ENCODE results near the gene EPG5. TPM values are rescaled to one million over a fixed set of nuclear protein-coding genes. Genes with fewer than 3 reads are reported as not detected.

Gene EPG5
- polyA plus RNA-seq, 2 of the 4 experiments (the other 2 are of a cell fraction), result 3.8 to 10.7 TPM

GRCh38 chr18:45833846-45834245 is 133.3 kb downstream of the EPG5 start:
- H3K4me1 ChIP-seq, result 0 out of 3 replicates have a peak, but pooled peaks cover 2% of the 10 kb centered on the region
- H3K27ac ChIP-seq, result no peak overlapping the region
- TF ChIP-seq KDM5A (IDR thresholded peaks at IDR 0.05) (no peak), GATA3 (IDR thresholded peaks at IDR 0.05; ENCODE audit: borderline replicate concordance) (no peak), PHF8 (IDR thresholded peaks at IDR 0.05; ENCODE audit: borderline replicate concordance, low read depth) (no peak), NPAS2 (CRISPR knock-in tag; IDR thresholded peaks at IDR 0.05; ENCODE audit: borderline replicate concordance) (no peak), FOXS1 (CRISPR knock-in tag; IDR thresholded peaks at IDR 0.05) (no peak), POLR2AphosphoS2 (conservative IDR thresholded peaks at IDR 0.05; ENCODE audit: low read length) (no peak), JUN (IDR thresholded peaks at IDR 0.05) (no peak), CTCF (IDR thresholded peaks at IDR 0.05) (no peak), ATOH8 (CRISPR knock-in tag; IDR thresholded peaks at IDR 0.05; ENCODE audit: low read depth) (no peak), E2F6 (IDR thresholded peaks at IDR 0.05; ENCODE audit: borderline replicate concordance, low read depth) (no peak), MYC (IDR thresholded peaks at IDR 0.05; ENCODE audit: borderline replicate concordance, low read length) (no peak), SMC3 (IDR thresholded peaks at IDR 0.05) (no peak), EHMT2 (IDR thresholded peaks at IDR 0.05; ENCODE audit: low read depth) (no peak), MAFK (IDR thresholded peaks at IDR 0.05; ENCODE audit: partially characterized antibody) (no peak)
- FAIRE-seq (no peak), ATAC-seq (no peak), DNase-seq (ENCODE audit: low read depth in 1 of 2, low spot score in 1 of 2) (no peak)
- POLR2A ChIA-PET, result no interaction called here
- CTCF ChIA-PET, result interaction anchor here (0.6 to 3.0 kb wide), 2 partner anchors 91 to 111 kb away, joined by 4 to 16 read pairs; no protein-coding TSS in a partner anchor
- H3K9me3 ChIP-seq, result no peaks in the 10 kb centered on the region
- H3K4me3 ChIP-seq, result no peak overlapping the region
- WGBS (ENCODE audit: missing lambda C conversion rate), result 72% methylated on average over 5 of the region's 5 CpGs
- H3K4me2 ChIP-seq, result no peak overlapping the region

- CTCF ChIA-PET, result interaction anchor here (0.8 to 1.2 kb wide), 3 partner anchors 23 to 109 kb away, joined by 3 to 5 read pairs (median 3); no protein-coding TSS in a partner anchor
These were observed 136.2 kb downstream of the EPG5 start for GRCh38 chr18:45830917-45831316.

More at GRCh38 chr18:45830917-45831316, 136.2 kb downstream of the EPG5 start:
- POLR2A ChIA-PET, result no interaction called here
- Histone ChIP-seq H3K27ac (no peak overlapping the region), H3K4me2 (no peak overlapping the region), H3K4me1 (peaks cover 6% of the 10 kb centered on the region; the same call in 1 of the 3 replicates), H3K9me3 (no peaks in the 10 kb centered on the region), H3K4me3 (no peak overlapping the region)
- DNase-seq (ENCODE audit: low read depth in 1 of 2, low spot score in 1 of 2) (no peak), ATAC-seq (no peak), FAIRE-seq (no peak)
- WGBS (ENCODE audit: missing lambda C conversion rate), result 55% methylated on average over 2 of the region's 7 CpGs
- TF ChIP-seq TFCP2L1 (CRISPR knock-in tag; IDR thresholded peaks at IDR 0.05) (no peak), CBX8 (IDR thresholded peaks at IDR 0.05) (no peak), EP300 (IDR thresholded peaks at IDR 0.05) (no peak), ZNF302 (CRISPR knock-in tag; IDR thresholded peaks at IDR 0.05) (no peak), BCL3 (IDR thresholded peaks at IDR 0.05) (no peak), ELK1 (IDR thresholded peaks at IDR 0.05; ENCODE audit: low read depth, low read length) (no peak), E2F6 (IDR thresholded peaks at IDR 0.05; ENCODE audit: borderline replicate concordance, low read depth) (no peak), KDM5A (IDR thresholded peaks at IDR 0.05) (no peak), MAFK (IDR thresholded peaks at IDR 0.05; ENCODE audit: partially characterized antibody) (no peak), BHLHE40 (IDR thresholded peaks at IDR 0.05; ENCODE audit: low read depth, low read length) (no peak), NPAS2 (CRISPR knock-in tag; IDR thresholded peaks at IDR 0.05; ENCODE audit: borderline replicate concordance) (no peak), SREBF2 (IDR thresholded peaks at IDR 0.05) (no peak), HOXB5 (CRISPR knock-in tag; IDR thresholded peaks at IDR 0.05) (no peak), RFX5 (IDR thresholded peaks at IDR 0.05) (no peak), GATA3 (IDR thresholded peaks at IDR 0.05; ENCODE audit: borderline replicate concordance) (no peak), NR3C1 (IDR thresholded peaks at IDR 0.05) (no peak), HES2 (IDR thresholded peaks at IDR 0.05) (no peak), JUNB (IDR thresholded peaks at IDR 0.05) (no peak)

Measured in A549 (cell line).